Kidney (tissue), 14 donors: Measurements from ENCODE around the gene SIAH2. TPM values are rescaled to one million over a fixed set of nuclear protein-coding genes. Genes with fewer than 3 reads are reported as not detected.

ENCODE experiments used
- DNase-seq, 5 donors: peaks; one replicate each; pipeline ENCODE4 v3.0.0-alpha.2; 2013 to 2020
- FAIRE-seq: peaks from 2 replicates; lab custom pipeline; 2012; peaks lifted over from hg19 to GRCh38; lab: Jason Lieb, UNC
- H3K27ac ChIP-seq, 2 donors: one replicate each; pipeline ENCODE4 v1.7.0; 2013; ENCODE audit warnings: low read depth in 2 of 2, low read length in 2 of 2, inconsistent platforms in 1 of 2
- H3K27me3 ChIP-seq: one replicate; pipeline ENCODE4 v1.7.1; 2013; ENCODE audit warnings: low read length, inconsistent platforms; ENCODE audit not compliant: control insufficient read depth, insufficient read depth
- H3K36me3 ChIP-seq, 3 donors: one replicate each; pipeline versions ENCODE4 v1.7.0 to v1.7.1; 2013; ENCODE audit warnings: low read length in 3 of 3, control low read depth in 1 of 3, inconsistent platforms in 1 of 3; ENCODE audit not compliant: insufficient read depth in 3 of 3, control insufficient read depth in 2 of 3
- H3K4me1 ChIP-seq, 3 donors: one replicate each; pipeline versions ENCODE4 v1.7.0 to v1.7.1; 2013; ENCODE audit warnings: low read length in 3 of 3, inconsistent platforms in 1 of 3, low read depth in 1 of 3; ENCODE audit not compliant: control insufficient read depth in 2 of 3, insufficient read depth in 2 of 3
- H3K4me3 ChIP-seq, 3 donors: one replicate each; pipeline versions ENCODE4 v1.7.0 to v1.8.1; 2013; ENCODE audit warnings: low read length in 3 of 3, control low read depth in 1 of 3, inconsistent platforms in 1 of 3
- H3K9ac ChIP-seq, 3 donors: one replicate each; pipeline versions ENCODE4 v1.7.0 to v1.7.1; 2013; ENCODE audit warnings: low read length in 3 of 3, control low read depth in 1 of 3, inconsistent platforms in 1 of 3
- H3K9me3 ChIP-seq, 3 donors: one replicate each; pipeline versions ENCODE4 v1.7.0 to v1.7.1; 2013; ENCODE audit warnings: low read length in 3 of 3, control low read depth in 1 of 3, inconsistent platforms in 1 of 3; ENCODE audit not compliant: control insufficient read depth in 2 of 3, insufficient read depth in 1 of 3
- intact Hi-C: fragments of 100-400 bp; cut with DNase I; formaldehyde crosslinking; loops from one replicate; pipeline ENCODE4 v1.11.1; 2022
- polyA plus RNA-seq: library from polyadenylated mRNA; stranded (reverse); fragments of 350-450 nt; fragmentation: Illumina TruSeq; extraction: RNeasy Lipid Tissue Mini Kit (QIAGEN cat#74804); gene quantifications from one replicate; pipeline ENCODE4 v1.2.3, GENCODE V29; 2014; ENCODE audit warnings: low read depth, low replicate concordance; ENCODE audit not compliant: insufficient read depth
- total RNA-seq: library from RNA; stranded (reverse); fragmentation: NEBNext Ultra II Directional; extraction: Animal tissue kit (Norgen Biotek cat#: 25700); gene quantifications from one replicate; pipeline ENCODE4 v1.2.1, GENCODE V29; 2021
- TF ChIP-seq, protein P1 (sequence below): IDR thresholded peaks from 3 replicates; pipeline ENCODE4 v1.5.1; 2012; ENCODE audit warnings: mild to moderate bottlenecking, moderate library complexity, borderline replicate concordance; ENCODE audit not compliant: insufficient read depth; ENCODE audit errors: extremely low read depth
- donor health status: control.
- donor health status: control.
- donor health status: control.
- donor health status: control.
- donor health status: control.
- donor health status: DM: yes; HTN: yes; CAD: no.
- donor health status: Normal renal cell carcinoma (clear cell type).

SIAH2 gene
- total and polyA plus RNA-seq, 2 donors from 2014 or later = 16.9 to 24.6 TPM

- TF ChIP-seq, protein P1, sequence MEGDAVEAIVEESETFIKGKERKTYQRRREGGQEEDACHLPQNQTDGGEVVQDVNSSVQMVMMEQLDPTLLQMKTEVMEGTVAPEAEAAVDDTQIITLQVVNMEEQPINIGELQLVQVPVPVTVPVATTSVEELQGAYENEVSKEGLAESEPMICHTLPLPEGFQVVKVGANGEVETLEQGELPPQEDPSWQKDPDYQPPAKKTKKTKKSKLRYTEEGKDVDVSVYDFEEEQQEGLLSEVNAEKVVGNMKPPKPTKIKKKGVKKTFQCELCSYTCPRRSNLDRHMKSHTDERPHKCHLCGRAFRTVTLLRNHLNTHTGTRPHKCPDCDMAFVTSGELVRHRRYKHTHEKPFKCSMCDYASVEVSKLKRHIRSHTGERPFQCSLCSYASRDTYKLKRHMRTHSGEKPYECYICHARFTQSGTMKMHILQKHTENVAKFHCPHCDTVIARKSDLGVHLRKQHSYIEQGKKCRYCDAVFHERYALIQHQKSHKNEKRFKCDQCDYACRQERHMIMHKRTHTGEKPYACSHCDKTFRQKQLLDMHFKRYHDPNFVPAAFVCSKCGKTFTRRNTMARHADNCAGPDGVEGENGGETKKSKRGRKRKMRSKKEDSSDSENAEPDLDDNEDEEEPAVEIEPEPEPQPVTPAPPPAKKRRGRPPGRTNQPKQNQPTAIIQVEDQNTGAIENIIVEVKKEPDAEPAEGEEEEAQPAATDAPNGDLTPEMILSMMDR = no peak
- Histone ChIP-seq H3K4me1 (no peaks in the 10 kb centered on the region), H3K4me3 (no peak overlapping the region), H3K9me3 (no peaks in the 10 kb centered on the region), H3K36me3 (no peaks in the 10 kb centered on the region), H3K27me3 (no peaks in the 10 kb centered on the region), H3K9ac (no peak overlapping the region), H3K27ac (no peak overlapping the region)
- FAIRE-seq (no peak), DNase-seq (peak in 1 of 5 donors; percentile 68)
- intact Hi-C loops = no loop called here
Observed at GRCh38 chr3:150778793-150779401, 15.9 kb upstream of the SIAH2 start.

- H3K9me3 ChIP-seq = no peaks in the 10 kb centered on the region
- no peak overlapping the region for H3K9ac ChIP-seq
- DNase-seq (no peak), FAIRE-seq (no peak)
- no peaks in the 10 kb centered on the region for H3K36me3 ChIP-seq
- intact Hi-C loops = no loop called here
- H3K4me3 ChIP-seq = no peak overlapping the region
- no peak overlapping the region for H3K27ac ChIP-seq
- no peaks in the 10 kb centered on the region for H3K4me1 ChIP-seq
- no peaks in the 10 kb centered on the region for H3K27me3 ChIP-seq
- TF ChIP-seq, protein P1 = no peak
Observed at GRCh38 chr3:150775001-150775599, 12.1 kb upstream of the SIAH2 start.

- FAIRE-seq = no peak
- peak in 1 of 5 donors; percentile 68 for DNase-seq
- Histone ChIP-seq H3K27me3 (no peaks in the 10 kb centered on the region), H3K9me3 (no peaks in the 10 kb centered on the region), H3K9ac (no peak overlapping the region), H3K27ac (no peak overlapping the region), H3K36me3 (no peaks in the 10 kb centered on the region), H3K4me3 (no peak overlapping the region), H3K4me1 (no peaks in the 10 kb centered on the region)
- TF ChIP-seq, protein P1 = no peak
- intact Hi-C loops = no loop called here
Observed at GRCh38 chr3:150773616-150774192, 10.7 kb upstream of the SIAH2 start.
